ENCODE results near the gene MRPL18. TPM values are rescaled to one million over a fixed set of nuclear protein-coding genes. Genes with fewer than 3 reads are reported as not detected.
"Not testable (repeated sequence)": the region's sequence is repeated elsewhere in the genome, so short reads cannot be mapped to it uniquely, and the experiment has no call there.

MRPL18 gene
- total RNA-seq, 4 donors from 2014 or later = 58.0 to 107 (median 66.3) TPM

- Histone ChIP-seq H3K4me3 (no peak overlapping the region), H3K4me1 (no peaks in the 10 kb centered on the region), H3K9me3 (no peaks in the 10 kb centered on the region), H3K27me3 (no peaks in the 10 kb centered on the region), H3K36me3 (peaks cover 0 to 3% of the 10 kb centered on the region in 2 donors), H3K27ac (no peak overlapping the region)
- no peak for ATAC-seq
- WGBS, 2 donors (ENCODE audit: low coverage in 1 of 2) = 88 to 89% methylated on average over 3 of the region's 5 CpGs
- TF ChIP-seq POLR2A (IDR thresholded peaks at IDR 0.05) = no peak
- TF ChIP-seq EP300 (IDR thresholded peaks at IDR 0.05) = no peak
- TF ChIP-seq CTCF (IDR thresholded peaks at IDR 0.05) = no peak
- no peak for TF ChIP-seq POLR2AphosphoS5 (IDR thresholded peaks at IDR 0.05)
Observed at GRCh38 chr6:159807150-159807858, 17.0 kb downstream of the MRPL18 start.

GRCh38 chr6:159808647-159809046 is 18.4 kb downstream of the MRPL18 start:
- no peak for TF ChIP-seq CTCF (IDR thresholded peaks at IDR 0.05)
- TF ChIP-seq POLR2A (IDR thresholded peaks at IDR 0.05) = no peak
- TF ChIP-seq POLR2AphosphoS5 (IDR thresholded peaks at IDR 0.05) = no peak
- TF ChIP-seq EP300 (IDR thresholded peaks at IDR 0.05) = no peak
- 68 to 81% methylated on average over 3 to 6 of the region's 6 CpGs for whole genome bisulfite sequencing, 2 donors (ENCODE audit: low coverage in 1 of 2)
- peaks cover 0 to 4% of the 10 kb centered on the region in 2 donors for H3K36me3 ChIP-seq
- H3K27me3 ChIP-seq = no peaks in the 10 kb centered on the region
- no peaks in the 10 kb centered on the region for H3K4me1 ChIP-seq
- H3K9me3 ChIP-seq = no peaks in the 10 kb centered on the region
- no peak for ATAC-seq
- no peak overlapping the region for H3K4me3 ChIP-seq
- no peak overlapping the region for H3K27ac ChIP-seq

GRCh38 chr6:159809149-159809548 is 18.9 kb downstream of the MRPL18 start:
- no peaks in the 10 kb centered on the region for H3K4me1 ChIP-seq
- H3K36me3 ChIP-seq = peaks cover 0 to 9% of the 10 kb centered on the region in 2 donors
- TF ChIP-seq POLR2AphosphoS5 (IDR thresholded peaks at IDR 0.05) (no peak), EP300 (IDR thresholded peaks at IDR 0.05) (no peak), CTCF (IDR thresholded peaks at IDR 0.05) (no peak), POLR2A (IDR thresholded peaks at IDR 0.05) (no peak)
- WGBS, 2 donors (ENCODE audit: low coverage in 1 of 2) = 81 to 94% methylated on average over 2 to 4 of the region's 4 CpGs
- no peak overlapping the region for H3K27ac ChIP-seq
- no peaks in the 10 kb centered on the region for H3K27me3 ChIP-seq
- no peak overlapping the region for H3K4me3 ChIP-seq
- no peaks in the 10 kb centered on the region for H3K9me3 ChIP-seq
- ATAC-seq = no peak

GRCh38 chr6:159813781-159814180 is 23.5 kb downstream of the MRPL18 start:
- H3K27ac ChIP-seq = no peak overlapping the region
- no peaks in the 10 kb centered on the region for H3K9me3 ChIP-seq
- TF ChIP-seq POLR2A (IDR thresholded peaks at IDR 0.05) = no peak
- TF ChIP-seq POLR2AphosphoS5 (IDR thresholded peaks at IDR 0.05) = no peak
- TF ChIP-seq CTCF (IDR thresholded peaks at IDR 0.05) = no peak
- TF ChIP-seq EP300 (IDR thresholded peaks at IDR 0.05) = no peak
- no peaks in the 10 kb centered on the region for H3K4me1 ChIP-seq
- no peaks in the 10 kb centered on the region for H3K27me3 ChIP-seq
- peaks cover 0 to 12% of the 10 kb centered on the region in 2 donors for H3K36me3 ChIP-seq
- no peak for ATAC-seq
- H3K4me3 ChIP-seq = no peak overlapping the region
- 75 to 81% methylated on average over 8 to 9 of the region's 9 CpGs for WGBS, 2 donors (ENCODE audit: low coverage in 1 of 2)

DNA sequence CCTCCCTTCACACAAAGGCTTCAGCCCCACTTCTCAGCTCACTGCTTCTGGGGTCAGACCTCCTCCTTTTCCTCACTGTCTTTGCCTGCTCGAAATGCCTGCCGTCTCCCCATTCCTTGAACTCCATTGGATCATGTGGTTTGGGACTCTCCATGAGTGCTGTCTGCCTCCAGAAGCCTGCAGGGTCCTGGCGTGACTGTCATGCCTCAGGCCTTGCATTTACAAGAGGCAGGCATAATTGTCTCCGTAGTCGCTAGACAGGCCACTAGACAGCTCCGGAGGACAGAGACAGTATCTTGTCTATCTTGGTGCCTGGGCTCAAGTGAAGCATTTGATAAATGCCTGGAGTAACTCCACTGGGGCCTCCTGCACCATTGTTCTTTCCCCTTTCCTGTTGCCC is 25.1 kb downstream of the MRPL18 start:
- H3K4me3 ChIP-seq = no peak overlapping the region
- no peak for TF ChIP-seq POLR2A (IDR thresholded peaks at IDR 0.05)
- TF ChIP-seq POLR2AphosphoS5 (IDR thresholded peaks at IDR 0.05) = no peak
- TF ChIP-seq CTCF (IDR thresholded peaks at IDR 0.05) = no peak
- no peak for TF ChIP-seq EP300 (IDR thresholded peaks at IDR 0.05)
- H3K27ac ChIP-seq = no peak overlapping the region
- no peaks in the 10 kb centered on the region for H3K9me3 ChIP-seq
- peaks cover 0 to 24% of the 10 kb centered on the region in 2 donors for H3K36me3 ChIP-seq
- 45 to 80% methylated on average over 1 to 5 of the region's 6 CpGs for WGBS, 2 donors (ENCODE audit: low coverage in 1 of 2)
- H3K27me3 ChIP-seq = no peaks in the 10 kb centered on the region
- H3K4me1 ChIP-seq = no peaks in the 10 kb centered on the region
- ATAC-seq = no peak

DNA sequence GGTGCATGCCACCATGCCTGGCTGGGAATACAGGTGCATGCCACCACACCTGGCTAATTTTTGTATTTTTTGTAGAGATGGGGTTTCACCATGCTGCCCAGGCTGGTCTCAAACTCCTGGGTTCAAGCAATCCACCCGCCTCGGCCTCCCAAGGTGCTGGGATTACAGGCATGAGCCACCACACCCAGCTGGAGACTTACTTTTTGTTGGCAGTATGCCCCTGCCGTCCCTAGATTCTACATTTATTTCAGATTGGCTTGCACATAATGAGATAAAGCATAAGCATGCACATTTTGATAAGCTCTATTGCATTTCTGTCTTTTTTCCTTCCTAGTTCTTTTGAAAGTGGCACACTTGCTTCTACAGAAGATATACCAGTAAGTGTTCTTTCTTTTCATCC is 26.5 kb downstream of the MRPL18 start:
- 80 to 88% methylated on average over 1 to 3 of the region's 3 CpGs for WGBS, 2 donors (ENCODE audit: low coverage in 1 of 2)
- H3K4me3 ChIP-seq, ATAC-seq, H3K27ac ChIP-seq, H3K9me3 ChIP-seq, H3K27me3 ChIP-seq, H3K4me1 ChIP-seq: not testable (repeated sequence)
- peaks cover 0 to 24% of the 10 kb centered on the region in 2 donors for H3K36me3 ChIP-seq
